ENCODE data around the gene CABP4. TPM values are rescaled to one million over a fixed set of nuclear protein-coding genes. Genes with fewer than 3 reads are reported as not detected.

CABP4 gene
- total RNA-seq: 1 to 10 TPM in 3 of 4 donors, under 1 TPM in 1; 0.93 to 1.9 (median 1.5) TPM
- under 1 TPM; 0.35 to 0.89 (median 0.61) TPM for polyA plus RNA-seq
- long read RNA-seq, donor 1: 0 reads
- long read RNA-seq, donor 2: 0 reads

- DNase-seq (no peak), ATAC-seq (no peak)
- 89 to 100% (median 93%) methylated on average over 2 to 3 of the region's 3 CpGs for WGBS, 3 donors
- intact Hi-C loops (cut with DNase I): no loop called here
- H3K27me3 ChIP-seq (ENCODE audit: insufficient read depth in 3 of 3, low read length in 2 of 3): no peaks in the 10 kb centered on the region
- no peak within 1 kb of the TSS for H3K4me3 ChIP-seq
- H3K27ac ChIP-seq: no peak within 1 kb of the TSS
- no peaks in the 10 kb centered on the region for H3K36me3 ChIP-seq (ENCODE audit: insufficient read depth in 1 of 2, low read depth in 1 of 2)
- TF ChIP-seq CTCF (IDR thresholded peaks at IDR 0.05): no peak
- H3K9me3 ChIP-seq: no peaks in the 10 kb centered on the region
- H3K4me1 ChIP-seq: peaks cover 3% of the 10 kb centered on the region
Observed at GRCh38 chr11:67455054-67455453, at the start of gene CABP4. TSS of gene CABP4 (plus strand) at chr11:67455354. CDS start at chr11:67455424, 70 bp downstream.

- no peak overlapping the region for H3K27ac ChIP-seq
- 89 to 93% (median 89%) methylated on average over 9 of the region's 9 CpGs for whole genome bisulfite sequencing, 3 donors
- DNase-seq (no peak), ATAC-seq (no peak)
- no peaks in the 10 kb centered on the region for H3K36me3 ChIP-seq (ENCODE audit: insufficient read depth in 1 of 2, low read depth in 1 of 2)
- peaks cover 0 to 30% (median 9%) of the 10 kb centered on the region in 3 donors for H3K27me3 ChIP-seq (ENCODE audit: insufficient read depth in 3 of 3, low read length in 2 of 3)
- peaks cover 5% of the 10 kb centered on the region for H3K4me1 ChIP-seq
- TF ChIP-seq CTCF (IDR thresholded peaks at IDR 0.05): no peak
- no peak overlapping the region for H3K4me3 ChIP-seq
- H3K9me3 ChIP-seq: no peaks in the 10 kb centered on the region
- intact Hi-C loops (cut with DNase I): no loop called here
Observed at GRCh38 chr11:67405688-67406339, 49.3 kb upstream of the CABP4 start.

- intact Hi-C loops (cut with DNase I): no loop called here
- no peak for TF ChIP-seq CTCF (IDR thresholded peaks at IDR 0.05)
- Histone ChIP-seq H3K36me3 (ENCODE audit: insufficient read depth in 1 of 2, low read depth in 1 of 2) (no peaks in the 10 kb centered on the region), H3K27ac (no peak overlapping the region), H3K4me3 (no peak overlapping the region), H3K4me1 (peaks cover 5% of the 10 kb centered on the region), H3K9me3 (no peaks in the 10 kb centered on the region), H3K27me3 (ENCODE audit: insufficient read depth in 3 of 3, low read length in 2 of 3) (peaks cover 0 to 32% (median 9%) of the 10 kb centered on the region in 3 donors)
- no peak for DNase-seq
- no peak for ATAC-seq
- WGBS, 3 donors: 81 to 85% (median 85%) methylated on average over 14 to 18 of the region's 18 CpGs
Observed at GRCh38 chr11:67406420-67406968, 48.7 kb upstream of the CABP4 start.

DNA sequence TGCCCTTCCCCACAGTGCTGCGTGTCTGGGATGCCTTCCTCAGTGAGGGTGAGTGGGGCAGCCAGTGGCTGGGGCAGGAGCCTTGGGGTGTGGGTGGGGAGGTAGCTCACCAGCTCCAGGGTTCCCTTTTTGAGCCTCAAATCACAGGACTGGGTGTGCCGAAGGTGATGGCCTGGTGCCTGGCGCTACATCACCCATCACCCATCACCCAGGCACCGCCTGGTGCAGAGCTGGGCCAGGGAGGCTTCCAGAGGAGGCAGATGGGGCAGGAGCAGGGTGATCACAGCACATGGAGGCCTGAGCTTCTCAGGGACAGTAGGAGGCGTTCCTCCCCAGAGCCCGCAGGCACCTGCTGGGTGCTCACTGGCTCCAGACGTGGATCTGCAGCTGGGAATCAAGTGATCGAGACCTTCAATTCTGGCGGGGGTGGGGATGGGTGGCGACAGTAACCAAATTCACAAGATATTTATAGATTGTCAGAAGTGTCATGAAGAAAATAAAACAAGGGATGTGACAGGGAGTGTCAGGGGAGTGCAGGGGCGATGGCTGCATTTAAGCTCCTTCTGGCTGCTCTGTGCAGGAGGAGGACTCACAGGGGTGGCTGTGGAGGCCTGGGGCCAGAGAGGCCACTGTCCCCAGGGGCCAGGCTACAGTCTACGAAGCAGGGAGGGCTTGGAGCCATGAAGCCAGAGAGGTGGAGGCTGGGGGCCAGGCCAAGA, 48.0 kb upstream of the CABP4 start:
- intact Hi-C loops (cut with DNase I): no loop called here
- H3K36me3 ChIP-seq (ENCODE audit: insufficient read depth in 1 of 2, low read depth in 1 of 2): no peaks in the 10 kb centered on the region
- WGBS, 3 donors: 37 to 61% (median 38%) methylated on average over 12 of the region's 12 CpGs
- DNase-seq: no peak
- H3K27ac ChIP-seq: no peak overlapping the region
- TF ChIP-seq CTCF (IDR thresholded peaks at IDR 0.05): no peak
- H3K4me1 ChIP-seq: peaks cover 2% of the 10 kb centered on the region
- no peaks in the 10 kb centered on the region for H3K9me3 ChIP-seq
- ATAC-seq: no peak
- H3K27me3 ChIP-seq (ENCODE audit: insufficient read depth in 3 of 3, low read length in 2 of 3): peaks cover 0 to 32% (median 9%) of the 10 kb centered on the region in 3 donors
- no peak overlapping the region for H3K4me3 ChIP-seq
